Tibial nerve (tissue), 4 donors: ENCODE measurements around the gene ROBO4. TPM values are rescaled to one million over a fixed set of nuclear protein-coding genes. Genes with fewer than 3 reads are reported as not detected.
A peak's percentile ranks its signal among the peaks of the same experiment; 100 is the strongest.

Experiments used
- DNase-seq, 2 donors: peaks; one replicate each; pipeline ENCODE4 v3.0.0-alpha.2; 2019; ENCODE audit warnings: low spot score in 2 of 2
- H3K27ac ChIP-seq, 4 donors: fragments of 200-600 bp; sonication (generic) in 3 of 4; one replicate each; pipeline ENCODE4 v1.5.1; 2017 to 2019; ENCODE audit warnings: mild to moderate bottlenecking in 1 of 4
- H3K27me3 ChIP-seq, 2 donors: fragments of 200-600 bp; sonication (generic) in 1 of 2; one replicate each; pipeline versions ENCODE4 v1.5.1 to v1.6.0; 2017 to 2019
- H3K36me3 ChIP-seq, 3 donors: fragments of 200-600 bp; sonication (generic); one replicate each; pipeline ENCODE4 v1.5.1; 2018 to 2019
- H3K4me1 ChIP-seq, 4 donors: fragments of 200-600 bp; sonication (generic) in 3 of 4; one replicate each; pipeline ENCODE4 v1.5.1; 2017 to 2019
- H3K4me3 ChIP-seq, 4 donors: fragments of 200-600 bp; sonication (generic) in 3 of 4; one replicate each; pipeline ENCODE4 v1.5.1; 2017 to 2019; ENCODE audit warnings: mild to moderate bottlenecking in 1 of 4, moderate library complexity in 1 of 4
- H3K9me3 ChIP-seq, 4 donors: fragments of 200-600 bp; sonication (generic) in 3 of 4; one replicate each; pipeline ENCODE4 v1.5.1; 2017 to 2019
- CTCF ChIP-seq, 5 experiments: fragments of 200-600 bp in 3 of 5; fragments of 450-650 bp in 2 of 5; sonication (generic) in 3 of 5; IDR thresholded peaks; one replicate each; pipeline ENCODE4 v1.5.1; 2016 to 2019; ENCODE audit warnings: antibody characterized with exemption in 5 of 5, mild to moderate bottlenecking in 3 of 5, moderate library complexity in 2 of 5
- EP300 ChIP-seq, 2 donors: sonication (generic); formaldehyde crosslinking; IDR thresholded peaks; one replicate each; pipeline ENCODE4 v1.6.1; 2017; ENCODE audit warnings: antibody characterized with exemption in 2 of 2, mild to moderate bottlenecking in 1 of 2
- POLR2A ChIP-seq, 2 donors: fragments of 450-650 bp; IDR thresholded peaks; one replicate each; pipeline ENCODE4 v1.6.1; 2017; ENCODE audit warnings: antibody characterized with exemption in 2 of 2, mild to moderate bottlenecking in 2 of 2, moderate library complexity in 2 of 2
- WGBS, 2 donors: methylation state at CpG; one replicate each; pipeline ENCODE4 v1.1.5; 2018; 5-methylcytosine and 5-hydroxymethylcytosine counted together
- total RNA-seq, 4 donors: library from RNA; depleted of rRNA; stranded (reverse); fragments of >200 nt; gene quantifications; one replicate each; pipeline ENCODE4 v1.1.0, GENCODE V29; 2016

Gene ROBO4
- total RNA-seq, 4 donors from 2014 or later: 12.1 to 38.8 (median 28.0) TPM

- no peaks in the 10 kb centered on the region for H3K9me3 ChIP-seq
- peak overlapping the region; percentile 6 to 45 (median 26) for H3K4me3 ChIP-seq
- H3K27ac ChIP-seq: no peak overlapping the region
- WGBS, 2 donors: 12 to 13% methylated on average over 20 of the region's 20 CpGs
- H3K4me1 ChIP-seq: peaks cover 0 to 40% (median 16%) of the 10 kb centered on the region in 4 donors
- no peak for DNase-seq
- no peaks in the 10 kb centered on the region for H3K36me3 ChIP-seq
- TF ChIP-seq EP300 (IDR thresholded peaks at IDR 0.05) (no peak), CTCF (IDR thresholded peaks at IDR 0.05) (no peak), POLR2A (IDR thresholded peaks at IDR 0.05) (no peak)
- H3K27me3 ChIP-seq: peaks cover 8 to 74% of the 10 kb centered on the region in 2 donors
These were observed 57.6 kb downstream of the ROBO4 start for GRCh38 chr11:124839972-124840621.

- H3K27ac ChIP-seq: no peak overlapping the region
- no peaks in the 10 kb centered on the region for H3K9me3 ChIP-seq
- no peak for TF ChIP-seq EP300 (IDR thresholded peaks at IDR 0.05)
- no peak for DNase-seq
- H3K27me3 ChIP-seq: peaks cover 8 to 67% of the 10 kb centered on the region in 2 donors
- H3K4me1 ChIP-seq: peaks cover 0 to 35% (median 16%) of the 10 kb centered on the region in 4 donors
- 1 to 3% methylated on average over 14 to 75 of the region's 87 CpGs for WGBS, 2 donors
- no peaks in the 10 kb centered on the region for H3K36me3 ChIP-seq
- H3K4me3 ChIP-seq: peak overlapping the region; percentile 6 to 45 (median 26)
These were observed 58.3 kb downstream of the ROBO4 start for GRCh38 chr11:124839128-124839971.

- 28 to 41% methylated on average over 5 of the region's 5 CpGs for WGBS, 2 donors
- DNase-seq: no peak
- peak overlapping the region in 1 of 4 donors; percentile 6 for H3K4me3 ChIP-seq
- no peaks in the 10 kb centered on the region for H3K9me3 ChIP-seq
- TF ChIP-seq POLR2A (IDR thresholded peaks at IDR 0.05) (no peak), CTCF (IDR thresholded peaks at IDR 0.05) (no peak), EP300 (IDR thresholded peaks at IDR 0.05) (no peak)
- peaks cover 8 to 61% of the 10 kb centered on the region in 2 donors for H3K27me3 ChIP-seq
- no peak overlapping the region for H3K27ac ChIP-seq
- no peaks in the 10 kb centered on the region for H3K36me3 ChIP-seq
- H3K4me1 ChIP-seq: peaks cover 0 to 35% (median 16%) of the 10 kb centered on the region in 4 donors
These were observed 58.9 kb downstream of the ROBO4 start for GRCh38 chr11:124838805-124839127.

- Histone ChIP-seq H3K4me3 (no peak overlapping the region), H3K4me1 (peaks cover 0 to 23% (median 14%) of the 10 kb centered on the region in 4 donors), H3K27ac (peak overlapping the region in 1 of 4 donors; percentile 28), H3K9me3 (no peaks in the 10 kb centered on the region), H3K27me3 (peaks cover 4 to 55% of the 10 kb centered on the region in 2 donors), H3K36me3 (no peaks in the 10 kb centered on the region)
- WGBS, 2 donors: 18 to 23% methylated on average over 3 of the region's 3 CpGs
- peak in 1 of 2 donors; percentile 24 for DNase-seq
- TF ChIP-seq POLR2A (IDR thresholded peaks at IDR 0.05) (no peak), EP300 (IDR thresholded peaks at IDR 0.05) (no peak), CTCF (IDR thresholded peaks at IDR 0.05) (no peak)
These were observed 60.2 kb downstream of the ROBO4 start for GRCh38 chr11:124837491-124837856.

GRCh38 chr11:124835918-124836317, 61.7 kb downstream of the ROBO4 start:
- Histone ChIP-seq H3K9me3 (no peaks in the 10 kb centered on the region), H3K4me3 (peak overlapping the region in 1 of 4 donors; percentile 43), H3K36me3 (no peaks in the 10 kb centered on the region), H3K4me1 (peaks cover 0 to 23% (median 14%) of the 10 kb centered on the region in 4 donors), H3K27me3 (peaks cover 0 to 42% of the 10 kb centered on the region in 2 donors), H3K27ac (peak overlapping the region in 1 of 4 donors; percentile 76)
- DNase-seq: no peak
- 85 to 89% methylated on average over 8 of the region's 8 CpGs for WGBS, 2 donors
- TF ChIP-seq POLR2A (IDR thresholded peaks at IDR 0.05) (no peak), EP300 (IDR thresholded peaks at IDR 0.05) (no peak), CTCF (IDR thresholded peaks at IDR 0.05) (no peak)
